ENCODE measurements around the gene EPS15. TPM values are rescaled to one million over a fixed set of nuclear protein-coding genes. Genes with fewer than 3 reads are reported as not detected.

EPS15 gene
- total and polyA plus RNA-seq, 9 of the 15 experiments (the other 6 are each of a cell fraction or from before 2014, with no cell fraction given), result 23.1 to 69.0 (median 41.7) TPM

DNA sequence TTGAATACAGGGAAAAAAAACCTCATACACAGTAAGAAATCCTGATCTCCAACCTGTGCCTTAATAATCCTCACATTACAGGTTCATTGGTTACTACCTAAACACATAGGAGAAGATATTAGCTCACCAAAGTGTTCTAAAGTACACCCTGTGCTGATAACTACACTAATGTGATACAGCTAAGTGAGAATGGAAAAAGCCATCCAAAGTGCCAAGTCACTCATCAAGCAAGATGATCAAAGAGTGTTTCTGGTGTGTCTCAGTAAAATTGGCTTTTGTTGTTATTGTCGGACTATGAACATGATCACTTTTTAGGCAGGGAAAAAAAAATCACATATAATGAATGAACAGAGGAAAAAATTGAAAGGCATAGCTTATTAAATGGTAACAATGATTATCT is 31.4 kb downstream of the EPS15 start (continued):
- no peak for TF ChIP-seq ZNF280B (CRISPR knock-in tag; IDR thresholded peaks at IDR 0.05)
- no peak for TF ChIP-seq MGA (IDR thresholded peaks at IDR 0.05)
- no peak for TF ChIP-seq ZNF696 (CRISPR knock-in tag; conservative IDR thresholded peaks at IDR 0.05)
- TF ChIP-seq ILK (tag; IDR thresholded peaks at IDR 0.05; ENCODE audit: borderline replicate concordance, low read depth), result no peak
- TF ChIP-seq, protein P1, sequence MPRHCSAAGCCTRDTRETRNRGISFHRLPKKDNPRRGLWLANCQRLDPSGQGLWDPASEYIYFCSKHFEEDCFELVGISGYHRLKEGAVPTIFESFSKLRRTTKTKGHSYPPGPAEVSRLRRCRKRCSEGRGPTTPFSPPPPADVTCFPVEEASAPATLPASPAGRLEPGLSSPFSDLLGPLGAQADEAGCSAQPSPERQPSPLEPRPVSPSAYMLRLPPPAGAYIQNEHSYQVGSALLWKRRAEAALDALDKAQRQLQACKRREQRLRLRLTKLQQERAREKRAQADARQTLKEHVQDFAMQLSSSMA (CRISPR knock-in tag; IDR thresholded peaks at IDR 0.05), result no peak
- TF ChIP-seq POLR2H (tag; IDR thresholded peaks at IDR 0.05; ENCODE audit: low read depth), result no peak
- TF ChIP-seq ZNF444 (CRISPR knock-in tag; IDR thresholded peaks at IDR 0.05), result no peak
- no peak for TF ChIP-seq ERF (CRISPR knock-in tag; IDR thresholded peaks at IDR 0.05)
- TF ChIP-seq, protein P2, sequence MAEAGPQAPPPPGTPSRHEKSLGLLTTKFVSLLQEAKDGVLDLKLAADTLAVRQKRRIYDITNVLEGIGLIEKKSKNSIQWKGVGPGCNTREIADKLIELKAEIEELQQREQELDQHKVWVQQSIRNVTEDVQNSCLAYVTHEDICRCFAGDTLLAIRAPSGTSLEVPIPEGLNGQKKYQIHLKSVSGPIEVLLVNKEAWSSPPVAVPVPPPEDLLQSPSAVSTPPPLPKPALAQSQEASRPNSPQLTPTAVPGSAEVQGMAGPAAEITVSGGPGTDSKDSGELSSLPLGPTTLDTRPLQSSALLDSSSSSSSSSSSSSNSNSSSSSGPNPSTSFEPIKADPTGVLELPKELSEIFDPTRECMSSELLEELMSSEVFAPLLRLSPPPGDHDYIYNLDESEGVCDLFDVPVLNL (CRISPR knock-in tag; IDR thresholded peaks at IDR 0.05; ENCODE audit: low read depth), result no peak
- TF ChIP-seq GABPB1 (CRISPR knock-in tag; IDR thresholded peaks at IDR 0.05), result no peak
- TF ChIP-seq XRCC4 (IDR thresholded peaks at IDR 0.05; ENCODE audit: extremely low read depth, insufficient read depth, insufficient read length), result no peak

Measured in K562 (cell line).